WTC11 (cell line): ENCODE measurements around the gene SMPD1. TPM values are rescaled to one million over a fixed set of nuclear protein-coding genes. Genes with fewer than 3 reads are reported as not detected.

ENCODE experiments used
- ATAC-seq: fragments of 200-7000 bp; cut with Tn5 transposase; 2 replicates; pipeline ENCODE4 v1.10.0; 2021; ENCODE audit warnings: mild to moderate bottlenecking, moderate library complexity
- CTCF ChIA-PET: fragments of 300-600 bp; sonication (Branson Sonifier 250); formaldehyde crosslinking; loops from one replicate; lab custom pipeline; 2021; ENCODE audit warnings: antibody characterized with exemption; lab: Charles Lee
- POLR2A ChIA-PET: fragments of 350-600 bp; sonication (Branson Sonifier 250); formaldehyde crosslinking; loops from one replicate; lab custom pipeline; 2021; ENCODE audit warnings: antibody characterized with exemption; lab: Charles Lee
- DNase-seq: peaks from one replicate; pipeline ENCODE4 v3.0.0; 2021; ENCODE audit warnings: low spot score
- H3K27ac Mint-ChIP-seq: 2 replicates; pipeline ENCODE4 v1.8.0; 2021; ENCODE audit warnings: mixed read lengths
- H3K27me3 Mint-ChIP-seq: 2 replicates; pipeline ENCODE4 v1.8.0; 2021; ENCODE audit warnings: low read depth, mild to moderate bottlenecking, moderate library complexity, mixed read lengths
- H3K36me3 Mint-ChIP-seq: 2 replicates; pipeline ENCODE4 v1.8.0; 2021; ENCODE audit warnings: mixed read lengths
- H3K4me1 Mint-ChIP-seq: 2 replicates; pipeline ENCODE4 v1.8.0; 2022; ENCODE audit warnings: mixed read lengths
- H3K4me3 Mint-ChIP-seq: 2 replicates; pipeline ENCODE4 v1.8.0; 2021; ENCODE audit warnings: mild to moderate bottlenecking, moderate library complexity, mixed read lengths
- H3K9me3 Mint-ChIP-seq: 2 replicates; pipeline ENCODE4 v1.8.0; 2021; ENCODE audit warnings: mixed read lengths
- GRHL2 ChIP-seq: fragments of 250-450 bp; sonication (Bioruptor Pico); IDR thresholded peaks from 2 replicates; pipeline ENCODE4 v1.8.0; 2022; ENCODE audit warnings: mild to moderate bottlenecking, moderate library complexity; ENCODE audit not compliant: insufficient replicate concordance, severe bottlenecking
- GTF2I ChIP-seq: fragments of 250-450 bp; sonication (Bioruptor Pico); conservative IDR thresholded peaks from 2 replicates; pipeline ENCODE4 v1.4.0; 2021; ENCODE audit warnings: mild to moderate bottlenecking
- JAZF1 ChIP-seq: fragments of 250-450 bp; sonication (Bioruptor Pico); IDR thresholded peaks from 2 replicates; pipeline ENCODE4 v1.9.0; 2021; ENCODE audit warnings: moderate library complexity, mild to moderate bottlenecking, inconsistent platforms
- NFE2L1 ChIP-seq: sonication (generic); formaldehyde crosslinking; IDR thresholded peaks from 2 replicates; pipeline ENCODE4 v1.8.1; 2023; ENCODE audit warnings: missing genetic modification reagents
- NR2C2 ChIP-seq: sonication (generic); formaldehyde crosslinking; IDR thresholded peaks from 2 replicates; pipeline ENCODE4 v1.8.0; 2022; ENCODE audit warnings: mild to moderate bottlenecking, missing genetic modification reagents
- PRRX2 ChIP-seq: fragments of 250-450 bp; sonication (Bioruptor Pico); IDR thresholded peaks from 2 replicates; pipeline ENCODE4 v1.8.0; 2021; ENCODE audit warnings: mild to moderate bottlenecking
- TEAD4 ChIP-seq: sonication (generic); formaldehyde crosslinking; IDR thresholded peaks from 2 replicates; pipeline ENCODE4 v1.8.0; 2022; ENCODE audit warnings: mild to moderate bottlenecking, missing genetic modification reagents
- total RNA-seq: library from RNA; stranded (reverse); gene quantifications from 3 replicates; pipeline ENCODE4 v1.2.3, GENCODE V29; 2021
- TF ChIP-seq, protein P1 (sequence below): sonication (generic); formaldehyde crosslinking; IDR thresholded peaks from 2 replicates; pipeline ENCODE4 v1.8.1; 2023; ENCODE audit warnings: mild to moderate bottlenecking, missing genetic modification reagents
- TF ChIP-seq, protein P2 (sequence below): sonication (generic); formaldehyde crosslinking; IDR thresholded peaks from 2 replicates; pipeline ENCODE4 v1.8.1; 2022; ENCODE audit warnings: missing genetic modification reagents, borderline replicate concordance
- TF ChIP-seq, protein P3 (sequence below): sonication (generic); formaldehyde crosslinking; IDR thresholded peaks from 2 replicates; pipeline ENCODE4 v1.8.0; 2022; ENCODE audit warnings: mild to moderate bottlenecking, missing genetic modification reagents
- TF ChIP-seq, protein P4 (sequence below): sonication (generic); formaldehyde crosslinking; IDR thresholded peaks from 2 replicates; pipeline ENCODE4 v1.8.1; 2022; ENCODE audit warnings: low read depth, mild to moderate bottlenecking, moderate library complexity, missing genetic modification reagents, borderline replicate concordance

Gene SMPD1
- total RNA-seq, 1 experiment from 2014 or later: 4.4 TPM

DNA sequence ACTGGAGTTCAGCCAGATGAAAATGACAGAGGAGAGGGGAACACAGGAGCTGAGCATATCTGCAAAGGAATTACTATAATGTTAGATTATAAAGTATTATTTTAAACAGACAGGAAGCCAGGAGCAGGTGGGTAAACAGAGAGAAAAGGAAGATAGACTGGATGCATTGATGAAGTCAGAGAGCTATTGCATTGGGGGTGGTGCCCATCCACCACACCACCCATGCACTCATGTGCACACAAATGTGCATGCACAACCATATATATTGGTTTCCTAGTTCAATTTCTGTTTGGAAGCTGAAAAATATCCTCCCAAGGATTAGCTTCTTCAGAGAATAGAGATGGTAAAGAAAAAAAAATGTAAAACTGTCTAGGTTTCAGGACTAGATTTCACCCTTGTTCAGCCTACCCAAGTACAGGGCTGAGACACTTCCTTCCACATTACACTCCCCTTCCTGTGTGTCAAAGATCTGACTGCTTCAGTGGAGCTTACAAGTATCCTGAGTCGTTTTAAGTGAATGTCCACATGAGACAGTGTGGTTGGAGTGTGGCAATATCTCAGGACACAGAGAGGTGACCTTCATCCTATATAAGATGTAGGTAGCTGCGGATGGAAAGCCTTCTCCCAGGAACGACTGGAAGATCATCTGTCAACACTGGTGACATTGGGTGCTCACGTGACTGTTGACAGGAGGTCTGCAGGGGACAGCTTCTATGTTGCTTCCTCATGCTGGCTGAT, 12.2 kb upstream of the SMPD1 start (continued):
- TF ChIP-seq JAZF1: no peak

DNA sequence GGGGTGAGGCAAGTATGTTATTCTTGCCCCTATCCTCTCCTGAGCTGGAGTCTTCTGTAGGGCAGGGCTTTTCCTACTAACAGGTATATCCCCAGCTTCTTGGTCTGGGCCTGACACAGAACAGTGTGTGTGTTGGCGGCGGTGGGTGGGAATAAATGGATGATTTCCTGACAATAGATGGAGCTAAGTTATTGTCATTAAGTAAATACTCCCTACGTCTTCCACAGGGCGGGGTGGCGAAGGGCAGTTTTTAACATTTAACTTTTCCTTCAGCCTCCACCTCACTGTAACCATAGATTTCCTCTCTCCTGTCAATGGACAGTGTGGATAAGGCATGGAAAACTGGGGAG, 11.7 kb upstream of the SMPD1 start:
- H3K27me3 Mint-ChIP-seq: no peaks in the 10 kb centered on the region
- peaks cover 15% of the 10 kb centered on the region for H3K4me1 Mint-ChIP-seq
- no peak for TF ChIP-seq GRHL2 (CRISPR knock-in tag)
- TF ChIP-seq TEAD4: no peak
- TF ChIP-seq, protein P1, sequence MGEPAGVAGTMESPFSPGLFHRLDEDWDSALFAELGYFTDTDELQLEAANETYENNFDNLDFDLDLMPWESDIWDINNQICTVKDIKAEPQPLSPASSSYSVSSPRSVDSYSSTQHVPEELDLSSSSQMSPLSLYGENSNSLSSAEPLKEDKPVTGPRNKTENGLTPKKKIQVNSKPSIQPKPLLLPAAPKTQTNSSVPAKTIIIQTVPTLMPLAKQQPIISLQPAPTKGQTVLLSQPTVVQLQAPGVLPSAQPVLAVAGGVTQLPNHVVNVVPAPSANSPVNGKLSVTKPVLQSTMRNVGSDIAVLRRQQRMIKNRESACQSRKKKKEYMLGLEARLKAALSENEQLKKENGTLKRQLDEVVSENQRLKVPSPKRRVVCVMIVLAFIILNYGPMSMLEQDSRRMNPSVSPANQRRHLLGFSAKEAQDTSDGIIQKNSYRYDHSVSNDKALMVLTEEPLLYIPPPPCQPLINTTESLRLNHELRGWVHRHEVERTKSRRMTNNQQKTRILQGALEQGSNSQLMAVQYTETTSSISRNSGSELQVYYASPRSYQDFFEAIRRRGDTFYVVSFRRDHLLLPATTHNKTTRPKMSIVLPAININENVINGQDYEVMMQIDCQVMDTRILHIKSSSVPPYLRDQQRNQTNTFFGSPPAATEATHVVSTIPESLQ (CRISPR knock-in tag): no peak
- no peak for TF ChIP-seq NR2C2
- H3K36me3 Mint-ChIP-seq: no peaks in the 10 kb centered on the region
- no peak overlapping the region for H3K4me3 Mint-ChIP-seq
- DNase-seq (no peak), ATAC-seq (no peak)
- H3K27ac Mint-ChIP-seq: no peak overlapping the region
- H3K9me3 Mint-ChIP-seq: no peaks in the 10 kb centered on the region
- ChIA-PET POLR2A (interaction anchor here (1.0 to 2.2 kb wide), 5 partner anchors 11 to 103 kb away, joined by 3 to 7 read pairs (median 5); partner anchors contain the start of genes ARFIP2, SMPD1 and TIMM10B), CTCF (interaction anchor here (0.6 to 8.6 kb wide), 77 partner anchors 9 to 434 kb away, joined by 3 to 342 read pairs (median 6); partner anchors contain the start of genes APBB1, ARFIP2, CAVIN3 and DCHS1)

DNA sequence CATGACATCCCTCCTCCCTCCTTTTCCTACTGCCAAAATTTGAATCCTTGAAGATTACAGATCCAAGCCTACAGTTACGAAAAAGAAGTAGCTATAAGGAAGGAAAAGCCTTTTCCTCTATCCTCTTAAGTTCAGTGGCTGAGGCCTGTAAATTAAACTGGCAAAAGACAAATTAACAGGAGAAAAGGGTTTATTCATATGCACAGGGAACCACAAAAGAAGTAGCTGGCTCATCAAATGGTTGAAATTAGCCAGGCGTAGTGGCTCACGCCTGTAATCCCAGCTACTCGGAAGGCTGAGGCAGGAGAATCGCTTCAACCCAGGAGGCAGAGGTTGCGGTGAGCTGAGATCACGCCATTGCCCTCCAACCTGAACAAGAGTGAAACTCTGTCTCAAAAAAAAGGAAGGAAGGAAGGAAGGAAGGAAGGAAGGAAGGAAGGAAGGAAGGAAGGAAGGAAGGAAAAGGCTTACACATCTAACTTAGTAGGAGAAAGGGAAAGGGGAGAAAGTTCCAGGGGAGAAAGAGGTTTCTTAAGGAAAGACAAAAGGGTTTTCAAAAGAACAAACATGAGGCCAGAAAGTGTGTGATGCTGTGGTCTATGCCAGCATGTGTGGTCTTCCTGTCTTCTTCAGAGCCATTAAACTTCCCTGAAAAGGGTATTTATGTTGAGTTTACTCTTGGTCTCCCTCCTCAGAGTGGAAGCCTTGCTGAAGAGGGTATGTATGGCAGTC, 5.1 kb upstream of the SMPD1 start:
- no peak for TF ChIP-seq NFE2L1 (CRISPR knock-in tag)
- TF ChIP-seq GRHL2 (CRISPR knock-in tag): no peak
- TF ChIP-seq, protein P2, sequence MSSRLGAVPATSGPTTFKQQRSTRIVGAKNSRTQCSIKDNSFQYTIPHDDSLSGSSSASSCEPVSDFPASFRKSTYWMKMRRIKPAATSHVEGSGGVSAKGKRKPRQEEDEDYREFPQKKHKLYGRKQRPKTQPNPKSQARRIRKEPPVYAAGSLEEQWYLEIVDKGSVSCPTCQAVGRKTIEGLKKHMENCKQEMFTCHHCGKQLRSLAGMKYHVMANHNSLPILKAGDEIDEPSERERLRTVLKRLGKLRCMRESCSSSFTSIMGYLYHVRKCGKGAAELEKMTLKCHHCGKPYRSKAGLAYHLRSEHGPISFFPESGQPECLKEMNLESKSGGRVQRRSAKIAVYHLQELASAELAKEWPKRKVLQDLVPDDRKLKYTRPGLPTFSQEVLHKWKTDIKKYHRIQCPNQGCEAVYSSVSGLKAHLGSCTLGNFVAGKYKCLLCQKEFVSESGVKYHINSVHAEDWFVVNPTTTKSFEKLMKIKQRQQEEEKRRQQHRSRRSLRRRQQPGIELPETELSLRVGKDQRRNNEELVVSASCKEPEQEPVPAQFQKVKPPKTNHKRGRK (CRISPR knock-in tag): 0 out of 2 replicates have a peak, but pooled peaks have one; percentile 50
- TF ChIP-seq, protein P3, sequence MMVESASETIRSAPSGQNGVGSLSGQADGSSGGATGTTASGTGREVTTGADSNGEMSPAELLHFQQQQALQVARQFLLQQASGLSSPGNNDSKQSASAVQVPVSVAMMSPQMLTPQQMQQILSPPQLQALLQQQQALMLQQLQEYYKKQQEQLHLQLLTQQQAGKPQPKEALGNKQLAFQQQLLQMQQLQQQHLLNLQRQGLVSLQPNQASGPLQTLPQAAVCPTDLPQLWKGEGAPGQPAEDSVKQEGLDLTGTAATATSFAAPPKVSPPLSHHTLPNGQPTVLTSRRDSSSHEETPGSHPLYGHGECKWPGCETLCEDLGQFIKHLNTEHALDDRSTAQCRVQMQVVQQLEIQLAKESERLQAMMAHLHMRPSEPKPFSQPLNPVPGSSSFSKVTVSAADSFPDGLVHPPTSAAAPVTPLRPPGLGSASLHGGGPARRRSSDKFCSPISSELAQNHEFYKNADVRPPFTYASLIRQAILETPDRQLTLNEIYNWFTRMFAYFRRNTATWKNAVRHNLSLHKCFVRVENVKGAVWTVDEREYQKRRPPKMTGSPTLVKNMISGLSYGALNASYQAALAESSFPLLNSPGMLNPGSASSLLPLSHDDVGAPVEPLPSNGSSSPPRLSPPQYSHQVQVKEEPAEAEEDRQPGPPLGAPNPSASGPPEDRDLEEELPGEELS (CRISPR knock-in tag): no peak
- CTCF ChIA-PET: interaction anchor here (0.7 to 2.4 kb wide), 12 partner anchors 20 to 322 kb away, joined by 3 to 21 read pairs (median 4); partner anchors contain the start of genes APBB1 and TRIM3

DNA sequence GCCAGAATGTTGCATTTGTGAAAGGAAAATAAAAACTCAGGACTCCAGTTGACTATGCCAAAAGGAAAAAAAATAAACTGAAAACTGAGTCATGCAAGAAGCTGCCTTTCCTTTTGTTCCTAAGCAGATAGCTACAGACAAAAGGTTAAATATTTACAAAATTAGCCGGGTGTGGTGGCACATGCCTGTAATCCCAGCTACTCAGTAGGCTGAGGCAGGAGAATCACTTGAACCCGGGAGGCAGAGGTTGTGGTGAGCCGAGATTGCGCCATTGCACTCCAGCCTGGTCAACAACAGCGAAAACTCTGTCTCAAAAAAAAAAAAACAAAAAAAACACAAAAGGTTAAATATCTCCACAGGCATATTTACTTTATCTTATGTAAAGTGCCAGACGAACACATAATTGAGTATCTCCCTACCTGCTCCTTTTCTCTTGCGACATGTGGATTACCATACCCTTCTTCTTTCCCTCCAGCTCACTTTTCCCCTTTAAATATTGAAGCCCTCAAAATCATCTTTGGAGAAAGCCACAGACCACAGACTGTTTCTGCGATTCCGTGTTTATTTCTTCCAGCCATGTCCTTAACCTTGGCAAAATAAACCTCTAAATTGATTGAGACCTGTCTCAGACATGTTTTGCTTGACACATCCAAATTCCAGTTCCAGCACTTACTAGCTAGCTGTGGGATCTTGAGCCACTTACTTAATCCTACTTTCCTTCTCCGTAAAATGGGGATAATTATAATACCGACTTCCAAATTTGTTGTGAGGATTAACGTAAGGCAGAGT, 2.3 kb upstream of the SMPD1 start:
- Mint-ChIP-seq H3K4me3 (peak overlapping the region; percentile 12; the same call in 1 of the 2 replicates), H3K4me1 (peaks cover 47% of the 10 kb centered on the region), H3K9me3 (no peaks in the 10 kb centered on the region), H3K36me3 (no peaks in the 10 kb centered on the region), H3K27me3 (peaks cover 10% of the 10 kb centered on the region), H3K27ac (no peak overlapping the region)
- CTCF ChIA-PET: interaction anchor here (0.8 to 4.0 kb wide), 4 partner anchors 9 to 56 kb away, joined by 4 to 28 read pairs (median 7); no protein-coding TSS in a partner anchor
- ATAC-seq: no peak
- no peak for DNase-seq
- TF ChIP-seq PRRX2 (CRISPR knock-in tag) (no peak), GTF2I (CRISPR knock-in tag) (no peak)
- TF ChIP-seq, protein P4, sequence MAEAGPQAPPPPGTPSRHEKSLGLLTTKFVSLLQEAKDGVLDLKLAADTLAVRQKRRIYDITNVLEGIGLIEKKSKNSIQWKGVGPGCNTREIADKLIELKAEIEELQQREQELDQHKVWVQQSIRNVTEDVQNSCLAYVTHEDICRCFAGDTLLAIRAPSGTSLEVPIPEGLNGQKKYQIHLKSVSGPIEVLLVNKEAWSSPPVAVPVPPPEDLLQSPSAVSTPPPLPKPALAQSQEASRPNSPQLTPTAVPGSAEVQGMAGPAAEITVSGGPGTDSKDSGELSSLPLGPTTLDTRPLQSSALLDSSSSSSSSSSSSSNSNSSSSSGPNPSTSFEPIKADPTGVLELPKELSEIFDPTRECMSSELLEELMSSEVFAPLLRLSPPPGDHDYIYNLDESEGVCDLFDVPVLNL: no peak
- POLR2A ChIA-PET: no interaction called here

More for the DNA sequence above, 5.1 kb upstream of the SMPD1 start:
- no peaks in the 10 kb centered on the region for H3K36me3 Mint-ChIP-seq
- H3K4me1 Mint-ChIP-seq: peaks cover 52% of the 10 kb centered on the region
- no peaks in the 10 kb centered on the region for H3K27me3 Mint-ChIP-seq
- POLR2A ChIA-PET: interaction anchor here (1.4 kb wide), 1 partner anchor 58 kb away, joined by 3 read pairs; no protein-coding TSS in a partner anchor
- H3K9me3 Mint-ChIP-seq: no peaks in the 10 kb centered on the region
- no peak for DNase-seq
- peak; percentile 28 for ATAC-seq
- peak overlapping the region; percentile 81 for H3K27ac Mint-ChIP-seq
- peak overlapping the region; percentile 31; the same call in 1 of the 2 replicates for H3K4me3 Mint-ChIP-seq
